Measurements from ENCODE around the gene SLC6A9. TPM values are rescaled to one million over a fixed set of nuclear protein-coding genes. Genes with fewer than 3 reads are reported as not detected.

The SLC6A9 gene
- total RNA-seq, 1 experiment from 2014 or later: 12.8 TPM

DNA sequence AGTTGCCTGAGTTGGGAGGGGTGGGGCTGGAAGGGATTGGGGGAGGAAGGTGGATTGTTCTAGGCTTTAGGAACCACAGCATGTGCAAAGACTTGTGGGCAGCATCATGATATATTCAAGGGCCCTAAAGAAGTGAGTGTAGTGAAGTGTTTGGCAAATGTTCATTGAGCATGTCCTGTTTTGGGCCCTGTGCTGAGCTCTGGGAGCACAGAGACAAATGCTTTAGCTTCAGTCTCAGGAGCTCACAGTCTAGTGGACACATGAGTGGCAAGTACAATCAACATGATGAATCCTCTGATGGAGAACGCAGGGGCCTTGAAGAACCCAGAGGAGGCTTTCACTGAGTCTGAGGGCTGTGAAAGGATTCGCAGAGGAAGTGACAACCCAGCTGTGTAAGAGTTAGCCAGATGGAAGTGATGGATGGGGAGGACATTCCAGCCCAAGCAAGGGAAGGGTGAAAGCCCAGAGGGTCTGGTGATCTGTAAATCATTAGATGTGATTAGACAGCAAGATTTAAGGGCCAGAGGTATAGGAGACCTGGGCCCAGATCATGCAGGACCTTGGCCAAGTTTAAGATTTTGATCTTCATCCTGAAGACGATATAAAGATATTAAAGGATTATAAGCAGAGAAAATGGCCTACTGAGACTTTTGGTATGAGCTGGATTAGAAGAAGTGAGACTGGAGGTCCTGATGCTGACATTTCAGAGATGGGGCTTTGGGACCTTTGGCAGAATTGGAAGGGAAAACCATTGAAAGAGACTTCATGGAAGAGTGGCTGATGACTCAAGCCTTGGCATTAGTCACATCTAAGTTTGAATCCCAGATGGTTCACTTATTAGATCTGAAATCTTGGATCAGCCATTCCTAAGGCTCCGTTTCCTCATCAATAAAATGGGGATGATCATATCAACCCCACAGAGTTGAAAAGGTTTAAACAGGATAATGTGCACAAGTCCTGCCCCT lies 80.0 kb downstream of the SLC6A9 start:
- Histone ChIP-seq H2AFZ (ENCODE audit: low read depth, low read length, poor library complexity, severe bottlenecking) (no peak overlapping the region), H3K4me1 (ENCODE audit: control insufficient read depth in 1 of 2, insufficient read depth in 2 of 2, low read length in 2 of 2) (peaks cover 6 to 14% of the 10 kb centered on the region in 2 experiments; a peak in 3 of 4 replicates), H3K36me3 (ENCODE audit: control insufficient read depth in 1 of 2, insufficient read depth in 2 of 2, low read length in 2 of 2) (0 out of 4 replicates have a peak, but pooled peaks cover 0 to 3% of the 10 kb centered on the region in 2 experiments), H3K79me2 (ENCODE audit: insufficient read depth, low read length) (peaks cover 11% of the 10 kb centered on the region; the same call in 1 of the 2 replicates), H3K9me3 (ENCODE audit: control insufficient read depth in 1 of 2, insufficient read depth in 1 of 2, low read depth in 1 of 2, low read length in 2 of 2) (no peaks in the 10 kb centered on the region), H4K20me1 (ENCODE audit: insufficient read depth) (no peaks in the 10 kb centered on the region), H3K27me3 (ENCODE audit: insufficient read depth, low read length) (no peaks in the 10 kb centered on the region), H3K27ac (ENCODE audit: low read depth, low read length) (no peak overlapping the region), H3K9me2 (ENCODE audit: insufficient read depth) (no peaks in the 10 kb centered on the region), H3K4me3 (replicated peaks in 1 of 2; ENCODE audit: low read depth in 1 of 2, low read length in 2 of 2) (no peak overlapping the region), H3K9ac (ENCODE audit: low read length) (no peak overlapping the region), H3K4me2 (ENCODE audit: low read length) (no peak overlapping the region)
- ATAC-seq: no peak
- no peak for DNase-seq (ENCODE audit: low read depth, low spot score)
- BruUV-seq (replicated peaks): no TSS peak
- intact Hi-C loops (cut with micrococcal nuclease): no loop called here
- CTCF ChIA-PET: no interaction called here
- TF ChIP-seq, protein P1, sequence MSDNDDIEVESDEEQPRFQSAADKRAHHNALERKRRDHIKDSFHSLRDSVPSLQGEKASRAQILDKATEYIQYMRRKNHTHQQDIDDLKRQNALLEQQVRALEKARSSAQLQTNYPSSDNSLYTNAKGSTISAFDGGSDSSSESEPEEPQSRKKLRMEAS (IDR thresholded peaks at IDR 0.05): no peak
- TF ChIP-seq ELF1 (IDR thresholded peaks at IDR 0.05; ENCODE audit: borderline replicate concordance, low read depth) (no peak), EZH2 (IDR thresholded peaks at IDR 0.05) (no peak), EZH2phosphoT487 (IDR thresholded peaks at IDR 0.05; ENCODE audit: borderline replicate concordance) (no peak), FOSL1 (IDR thresholded peaks at IDR 0.05; ENCODE audit: low read depth) (no peak), CBX3 (IDR thresholded peaks at IDR 0.05; ENCODE audit: low read depth) (no peak), RAD21 (IDR thresholded peaks at IDR 0.05; ENCODE audit: low read depth) (no peak), SRF (IDR thresholded peaks at IDR 0.05; ENCODE audit: low read depth) (no peak), ZFX (IDR thresholded peaks at IDR 0.05) (no peak), YY1 (IDR thresholded peaks at IDR 0.05; ENCODE audit: extremely low read depth, insufficient replicate concordance, low read depth, low read length) (no peak), CEBPB (IDR thresholded peaks at IDR 0.05; ENCODE audit: low read depth) (no peak)
- TF ChIP-seq, protein P2, sequence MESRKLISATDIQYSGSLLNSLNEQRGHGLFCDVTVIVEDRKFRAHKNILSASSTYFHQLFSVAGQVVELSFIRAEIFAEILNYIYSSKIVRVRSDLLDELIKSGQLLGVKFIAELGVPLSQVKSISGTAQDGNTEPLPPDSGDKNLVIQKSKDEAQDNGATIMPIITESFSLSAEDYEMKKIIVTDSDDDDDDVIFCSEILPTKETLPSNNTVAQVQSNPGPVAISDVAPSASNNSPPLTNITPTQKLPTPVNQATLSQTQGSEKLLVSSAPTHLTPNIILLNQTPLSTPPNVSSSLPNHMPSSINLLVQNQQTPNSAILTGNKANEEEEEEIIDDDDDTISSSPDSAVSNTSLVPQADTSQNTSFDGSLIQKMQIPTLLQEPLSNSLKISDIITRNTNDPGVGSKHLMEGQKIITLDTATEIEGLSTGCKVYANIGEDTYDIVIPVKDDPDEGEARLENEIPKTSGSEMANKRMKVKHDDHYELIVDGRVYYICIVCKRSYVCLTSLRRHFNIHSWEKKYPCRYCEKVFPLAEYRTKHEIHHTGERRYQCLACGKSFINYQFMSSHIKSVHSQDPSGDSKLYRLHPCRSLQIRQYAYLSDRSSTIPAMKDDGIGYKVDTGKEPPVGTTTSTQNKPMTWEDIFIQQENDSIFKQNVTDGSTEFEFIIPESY (IDR thresholded peaks at IDR 0.05; ENCODE audit: extremely low read depth, insufficient replicate concordance, low read length): no peak
- TF ChIP-seq, protein P3, sequence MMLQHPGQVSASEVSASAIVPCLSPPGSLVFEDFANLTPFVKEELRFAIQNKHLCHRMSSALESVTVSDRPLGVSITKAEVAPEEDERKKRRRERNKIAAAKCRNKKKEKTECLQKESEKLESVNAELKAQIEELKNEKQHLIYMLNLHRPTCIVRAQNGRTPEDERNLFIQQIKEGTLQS (IDR thresholded peaks at IDR 0.05): no peak
- TF ChIP-seq, protein P4, sequence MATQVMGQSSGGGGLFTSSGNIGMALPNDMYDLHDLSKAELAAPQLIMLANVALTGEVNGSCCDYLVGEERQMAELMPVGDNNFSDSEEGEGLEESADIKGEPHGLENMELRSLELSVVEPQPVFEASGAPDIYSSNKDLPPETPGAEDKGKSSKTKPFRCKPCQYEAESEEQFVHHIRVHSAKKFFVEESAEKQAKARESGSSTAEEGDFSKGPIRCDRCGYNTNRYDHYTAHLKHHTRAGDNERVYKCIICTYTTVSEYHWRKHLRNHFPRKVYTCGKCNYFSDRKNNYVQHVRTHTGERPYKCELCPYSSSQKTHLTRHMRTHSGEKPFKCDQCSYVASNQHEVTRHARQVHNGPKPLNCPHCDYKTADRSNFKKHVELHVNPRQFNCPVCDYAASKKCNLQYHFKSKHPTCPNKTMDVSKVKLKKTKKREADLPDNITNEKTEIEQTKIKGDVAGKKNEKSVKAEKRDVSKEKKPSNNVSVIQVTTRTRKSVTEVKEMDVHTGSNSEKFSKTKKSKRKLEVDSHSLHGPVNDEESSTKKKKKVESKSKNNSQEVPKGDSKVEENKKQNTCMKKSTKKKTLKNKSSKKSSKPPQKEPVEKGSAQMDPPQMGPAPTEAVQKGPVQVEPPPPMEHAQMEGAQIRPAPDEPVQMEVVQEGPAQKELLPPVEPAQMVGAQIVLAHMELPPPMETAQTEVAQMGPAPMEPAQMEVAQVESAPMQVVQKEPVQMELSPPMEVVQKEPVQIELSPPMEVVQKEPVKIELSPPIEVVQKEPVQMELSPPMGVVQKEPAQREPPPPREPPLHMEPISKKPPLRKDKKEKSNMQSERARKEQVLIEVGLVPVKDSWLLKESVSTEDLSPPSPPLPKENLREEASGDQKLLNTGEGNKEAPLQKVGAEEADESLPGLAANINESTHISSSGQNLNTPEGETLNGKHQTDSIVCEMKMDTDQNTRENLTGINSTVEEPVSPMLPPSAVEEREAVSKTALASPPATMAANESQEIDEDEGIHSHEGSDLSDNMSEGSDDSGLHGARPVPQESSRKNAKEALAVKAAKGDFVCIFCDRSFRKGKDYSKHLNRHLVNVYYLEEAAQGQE (IDR thresholded peaks at IDR 0.05; ENCODE audit: low read depth): no peak
- RAD21 ChIA-PET (ENCODE audit: low non-redundant PET in 1 of 2, low total read pairs in 2 of 2, uncharacterized antibody in 2 of 2, unreplicated experiment in 2 of 2): no interaction called here
- POLR2A ChIA-PET: no interaction called here

Data from HCT116 (cell line).